Type B pancreatic cell (in vitro differentiated cells): ENCODE results near the gene PON2. TPM values are rescaled to one million over a fixed set of nuclear protein-coding genes. Genes with fewer than 3 reads are reported as not detected.
A peak's percentile ranks its signal among the peaks of the same experiment; 100 is the strongest.
"Not testable (repeated sequence)": the region's sequence is repeated elsewhere in the genome, so short reads cannot be mapped to it uniquely, and the experiment has no call there.

ENCODE experiments used
- DNase-seq: peaks from one replicate; pipeline ENCODE4 v3.0.0; 2021; ENCODE audit warnings: mixed read lengths; ENCODE audit not compliant: unreplicated experiment; ENCODE audit errors: extremely low spot score
- H3K27ac Mint-ChIP-seq: 2 replicates; pipeline ENCODE4 v1.8.0; 2021; ENCODE audit warnings: mild to moderate bottlenecking, mixed read lengths
- H3K27me3 Mint-ChIP-seq: 2 replicates; pipeline ENCODE4 v1.8.0; 2021; ENCODE audit warnings: mixed read lengths
- H3K36me3 Mint-ChIP-seq: 2 replicates; pipeline ENCODE4 v1.8.0; 2021; ENCODE audit warnings: mixed read lengths
- H3K4me1 Mint-ChIP-seq: one replicate; pipeline ENCODE4 v1.8.0; 2021; ENCODE audit warnings: mixed read lengths; ENCODE audit not compliant: unreplicated experiment
- H3K4me3 Mint-ChIP-seq: 2 replicates; pipeline ENCODE4 v1.8.0; 2021; ENCODE audit warnings: mild to moderate bottlenecking, mixed read lengths
- H3K9me3 Mint-ChIP-seq: 2 replicates; pipeline ENCODE4 v1.8.0; 2021; ENCODE audit warnings: mixed read lengths
- total RNA-seq: library from RNA; stranded (reverse); gene quantifications from 2 replicates; pipeline ENCODE4 v1.2.1, GENCODE V29; 2021; ENCODE audit warnings: low replicate concordance
- TF ChIP-seq, protein P1 (sequence below): fragments of 200-600 bp; sonication (generic); conservative IDR thresholded peaks from 2 replicates; pipeline ENCODE4 v1.5.0; 2021; ENCODE audit warnings: antibody characterized with exemption, mild to moderate bottlenecking

PON2 gene
- total RNA-seq, 1 donor from 2014 or later = 79.2 TPM

DNA sequence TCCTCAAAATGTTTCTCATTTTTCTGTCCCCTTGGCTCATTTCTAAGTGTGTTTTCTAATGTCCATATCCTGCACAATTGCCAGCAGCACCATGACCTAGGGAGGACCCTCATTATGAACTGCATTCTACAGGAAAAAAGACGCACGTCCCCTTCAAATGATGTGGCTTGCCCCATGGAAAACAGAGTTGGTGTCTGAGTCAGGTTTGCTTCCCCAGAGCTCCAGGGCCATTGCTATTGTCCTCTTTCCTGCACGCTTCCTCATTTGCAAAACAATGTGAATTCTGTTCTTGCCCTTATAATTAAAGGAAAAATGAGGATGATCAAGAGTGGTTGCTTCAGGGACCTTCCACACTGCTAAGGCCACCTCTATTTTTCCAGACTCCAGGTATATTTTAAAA lies 36.2 kb upstream of the PON2 start:
- peaks cover 40% of the 10 kb centered on the region for H3K4me1 Mint-ChIP-seq
- no peaks in the 10 kb centered on the region for H3K9me3 Mint-ChIP-seq
- no peak overlapping the region for H3K27ac Mint-ChIP-seq
- DNase-seq = no peak
- H3K27me3 Mint-ChIP-seq = no peaks in the 10 kb centered on the region
- TF ChIP-seq, protein P1, sequence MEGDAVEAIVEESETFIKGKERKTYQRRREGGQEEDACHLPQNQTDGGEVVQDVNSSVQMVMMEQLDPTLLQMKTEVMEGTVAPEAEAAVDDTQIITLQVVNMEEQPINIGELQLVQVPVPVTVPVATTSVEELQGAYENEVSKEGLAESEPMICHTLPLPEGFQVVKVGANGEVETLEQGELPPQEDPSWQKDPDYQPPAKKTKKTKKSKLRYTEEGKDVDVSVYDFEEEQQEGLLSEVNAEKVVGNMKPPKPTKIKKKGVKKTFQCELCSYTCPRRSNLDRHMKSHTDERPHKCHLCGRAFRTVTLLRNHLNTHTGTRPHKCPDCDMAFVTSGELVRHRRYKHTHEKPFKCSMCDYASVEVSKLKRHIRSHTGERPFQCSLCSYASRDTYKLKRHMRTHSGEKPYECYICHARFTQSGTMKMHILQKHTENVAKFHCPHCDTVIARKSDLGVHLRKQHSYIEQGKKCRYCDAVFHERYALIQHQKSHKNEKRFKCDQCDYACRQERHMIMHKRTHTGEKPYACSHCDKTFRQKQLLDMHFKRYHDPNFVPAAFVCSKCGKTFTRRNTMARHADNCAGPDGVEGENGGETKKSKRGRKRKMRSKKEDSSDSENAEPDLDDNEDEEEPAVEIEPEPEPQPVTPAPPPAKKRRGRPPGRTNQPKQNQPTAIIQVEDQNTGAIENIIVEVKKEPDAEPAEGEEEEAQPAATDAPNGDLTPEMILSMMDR = no peak
- no peaks in the 10 kb centered on the region for H3K36me3 Mint-ChIP-seq
- no peak overlapping the region for H3K4me3 Mint-ChIP-seq

DNA sequence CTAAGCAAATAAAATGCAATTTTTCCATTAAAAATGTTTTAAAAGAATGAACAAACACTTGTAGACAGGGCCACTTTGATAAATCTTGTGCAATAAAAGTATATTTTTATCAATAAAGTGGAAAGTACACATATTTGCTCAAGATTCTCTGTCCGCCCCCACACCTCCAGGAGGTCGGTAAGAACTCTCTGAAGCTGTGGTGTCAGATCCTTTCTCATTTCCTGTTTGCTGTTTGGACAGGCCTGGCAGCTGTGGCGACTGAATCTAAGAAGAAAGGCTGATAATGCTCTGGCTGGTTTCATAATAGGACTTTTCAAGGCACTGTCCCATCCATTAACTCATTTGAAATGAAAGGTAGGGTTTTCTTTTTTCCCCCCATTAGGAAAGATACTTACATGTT lies 35.6 kb upstream of the PON2 start:
- no peak for DNase-seq
- TF ChIP-seq, protein P1 = no peak
- Mint-ChIP-seq H3K27ac (peak overlapping the region; percentile 46), H3K4me3 (no peak overlapping the region), H3K36me3 (no peaks in the 10 kb centered on the region), H3K4me1 (peaks cover 40% of the 10 kb centered on the region), H3K9me3 (no peaks in the 10 kb centered on the region), H3K27me3 (no peaks in the 10 kb centered on the region)

DNA sequence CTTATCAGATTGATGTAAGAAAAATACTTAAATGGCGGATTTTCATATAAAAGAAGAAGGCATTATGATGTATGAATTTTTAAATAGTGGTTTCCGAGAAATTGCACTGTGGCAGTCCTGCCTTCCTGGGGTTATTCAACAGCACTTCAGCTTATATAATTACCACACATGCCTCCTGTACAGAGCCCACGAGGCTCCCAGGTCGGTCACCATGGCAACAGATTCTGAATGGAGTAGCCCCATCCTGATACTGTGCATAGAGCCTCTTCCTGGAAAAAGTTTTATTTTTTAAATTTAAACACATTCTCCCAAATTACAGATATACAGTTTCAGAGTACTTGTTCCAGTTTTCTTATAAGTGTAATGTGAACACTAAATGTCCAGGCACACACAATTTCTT lies 35.0 kb upstream of the PON2 start:
- DNase-seq = no peak
- TF ChIP-seq, protein P1 = no peak
- Mint-ChIP-seq H3K36me3 (no peaks in the 10 kb centered on the region), H3K27me3 (no peaks in the 10 kb centered on the region), H3K27ac (peak overlapping the region; percentile 46), H3K4me1 (peaks cover 40% of the 10 kb centered on the region), H3K9me3 (no peaks in the 10 kb centered on the region), H3K4me3 (no peak overlapping the region)

DNA sequence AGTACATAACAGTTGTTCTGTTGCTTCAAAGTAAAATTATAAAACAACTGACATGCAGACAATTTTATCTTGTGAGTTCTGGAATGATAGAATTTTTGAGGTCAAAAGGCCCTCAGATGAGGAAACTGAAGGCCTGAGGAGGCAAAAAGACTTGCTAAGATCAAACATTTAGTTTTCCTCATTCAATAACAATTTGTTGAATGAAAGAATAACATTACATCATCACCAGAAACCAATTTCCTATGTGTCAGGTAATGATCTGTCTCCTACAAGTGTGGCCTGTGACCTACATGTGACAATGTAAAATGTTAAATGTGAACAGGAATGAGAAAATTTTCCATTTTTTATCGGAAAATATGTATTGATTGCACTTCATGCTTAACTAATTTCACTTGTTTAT lies 34.4 kb upstream of the PON2 start:
- TF ChIP-seq, protein P1 = no peak
- Mint-ChIP-seq H3K4me1 (peaks cover 40% of the 10 kb centered on the region), H3K36me3 (no peaks in the 10 kb centered on the region), H3K9me3 (no peaks in the 10 kb centered on the region), H3K27me3 (no peaks in the 10 kb centered on the region), H3K4me3 (no peak overlapping the region), H3K27ac (no peak overlapping the region)
- DNase-seq = no peak

DNA sequence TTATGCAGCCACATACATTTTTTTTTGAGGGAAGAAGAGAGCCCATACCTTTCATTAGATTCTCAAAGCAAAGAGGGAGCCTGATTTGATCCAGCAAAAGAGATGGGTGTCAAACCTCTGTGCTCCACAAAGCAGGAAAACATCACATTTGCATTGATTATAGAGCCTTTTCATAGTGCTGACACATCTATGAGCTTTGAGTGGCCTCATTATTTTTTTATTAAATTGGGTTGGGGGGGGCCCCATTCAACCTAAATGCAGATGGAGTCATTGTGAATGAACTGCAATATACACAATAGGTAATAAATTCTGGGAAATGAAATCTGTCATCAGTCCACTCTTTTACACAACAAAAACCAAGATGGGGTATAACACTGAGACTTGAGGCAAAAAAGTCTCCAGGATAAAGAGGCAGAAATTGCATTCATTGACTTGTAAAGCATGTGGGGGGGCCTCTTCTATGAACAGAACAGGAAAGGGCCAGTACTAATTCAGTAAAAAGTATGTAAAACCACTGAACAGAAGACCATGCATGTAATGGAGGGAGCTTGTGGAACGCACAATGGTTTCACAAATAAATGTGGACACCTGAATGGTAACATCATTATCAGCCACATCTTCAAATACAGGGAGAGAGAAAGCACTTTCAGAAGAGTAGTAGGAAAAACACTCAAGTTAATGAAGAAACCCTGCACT lies 33.2 kb upstream of the PON2 start:
- H3K9me3 Mint-ChIP-seq = no peaks in the 10 kb centered on the region
- no peaks in the 10 kb centered on the region for H3K27me3 Mint-ChIP-seq
- no peak overlapping the region for H3K4me3 Mint-ChIP-seq
- TF ChIP-seq, protein P1 = no peak
- H3K27ac Mint-ChIP-seq = no peak overlapping the region
- H3K4me1 Mint-ChIP-seq = peaks cover 37% of the 10 kb centered on the region
- DNase-seq = no peak
- H3K36me3 Mint-ChIP-seq = no peaks in the 10 kb centered on the region

DNA sequence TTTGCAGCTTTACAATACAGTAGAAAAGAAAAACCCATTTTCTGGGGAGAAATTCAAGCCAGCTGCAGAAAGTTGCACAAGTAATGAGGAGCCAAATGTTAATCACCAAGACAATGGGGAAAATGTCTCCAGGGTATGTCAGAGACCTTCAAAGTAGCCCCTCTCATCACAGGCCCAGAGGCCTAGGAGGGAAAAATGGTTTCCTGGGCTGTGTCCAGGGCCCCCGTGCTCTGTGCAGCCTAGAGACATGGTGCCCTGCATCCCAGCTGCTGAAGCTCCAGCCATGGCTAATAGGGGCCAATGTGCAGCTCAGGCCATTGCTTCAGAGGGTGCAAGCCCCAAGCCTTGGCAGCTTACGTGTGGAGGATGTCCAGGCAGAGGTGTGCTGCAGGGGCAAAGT lies 25.8 kb upstream of the PON2 start:
- H3K27me3 Mint-ChIP-seq, H3K36me3 Mint-ChIP-seq, H3K4me3 Mint-ChIP-seq, H3K27ac Mint-ChIP-seq, DNase-seq, H3K4me1 Mint-ChIP-seq: not testable (repeated sequence)
- peaks cover 21% of the 10 kb centered on the region for H3K9me3 Mint-ChIP-seq
